ENCODE measurements around the gene EPHA1.

Gene EPHA1

GRCh38 chr7:143343596-143343995 lies 65.1 kb downstream of the EPHA1 start:
- DNase-seq: no peak

- no peak for DNase-seq
These were observed 66.8 kb downstream of the EPHA1 start for GRCh38 chr7:143341842-143342241.
